ENCODE measurements around the gene OBSCN.

Gene OBSCN

DNA sequence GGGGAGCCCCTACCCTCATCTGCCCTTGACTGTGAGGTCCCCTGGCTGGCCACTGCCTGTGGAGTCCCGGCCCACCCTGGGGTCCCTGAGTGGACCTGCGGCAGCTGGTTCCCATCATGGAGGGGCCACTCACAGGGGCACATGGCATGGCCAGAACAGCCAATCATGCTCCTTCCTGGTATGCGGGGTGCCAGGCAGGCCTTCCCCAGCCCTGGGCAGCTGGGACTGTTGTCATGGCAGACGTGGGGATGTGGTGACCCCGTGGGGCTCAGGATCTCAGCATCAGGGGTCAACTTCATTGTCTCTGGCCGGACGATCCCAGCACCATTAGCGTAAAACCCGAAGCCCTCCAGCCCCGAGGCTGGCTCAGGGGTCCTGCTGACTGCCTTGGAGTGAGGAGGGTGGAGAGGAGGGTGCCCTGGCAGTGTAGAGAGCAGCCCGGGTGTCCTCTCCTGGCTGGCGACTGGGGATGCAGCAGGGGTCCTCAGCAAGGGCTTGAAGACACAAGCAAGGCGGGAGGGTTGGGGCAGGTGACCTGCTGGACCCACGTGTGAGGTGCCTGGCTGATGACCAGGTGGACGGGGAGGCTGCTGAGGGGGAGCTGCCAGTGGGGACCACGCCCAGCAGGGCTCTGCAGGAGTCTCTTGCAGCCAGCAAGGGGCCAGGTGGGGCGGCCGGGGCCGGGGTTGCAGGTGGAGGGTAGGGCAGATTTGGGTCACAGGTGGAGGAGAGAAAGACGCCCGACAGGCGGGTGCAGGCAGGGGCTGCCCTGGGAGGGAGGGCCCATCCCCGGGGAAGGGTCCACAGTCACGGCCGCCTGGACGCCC lies 153.7 kb downstream of the OBSCN start:
- Histone ChIP-seq H3K36me3 (replicated peaks) (no peaks in the 10 kb centered on the region), H3K27ac (no peak overlapping the region), H3K4me3 (ENCODE audit: low read depth, low read length) (no peak overlapping the region), H3K27me3 (replicated peaks) (no peaks in the 10 kb centered on the region)
- in situ Hi-C loops (cut with HindIII; ENCODE audit: low pct_ligation_motif_present, low sequenced_read_pairs): no loop called here
- DNase-seq: no peak
- TF ChIP-seq, protein P1, sequence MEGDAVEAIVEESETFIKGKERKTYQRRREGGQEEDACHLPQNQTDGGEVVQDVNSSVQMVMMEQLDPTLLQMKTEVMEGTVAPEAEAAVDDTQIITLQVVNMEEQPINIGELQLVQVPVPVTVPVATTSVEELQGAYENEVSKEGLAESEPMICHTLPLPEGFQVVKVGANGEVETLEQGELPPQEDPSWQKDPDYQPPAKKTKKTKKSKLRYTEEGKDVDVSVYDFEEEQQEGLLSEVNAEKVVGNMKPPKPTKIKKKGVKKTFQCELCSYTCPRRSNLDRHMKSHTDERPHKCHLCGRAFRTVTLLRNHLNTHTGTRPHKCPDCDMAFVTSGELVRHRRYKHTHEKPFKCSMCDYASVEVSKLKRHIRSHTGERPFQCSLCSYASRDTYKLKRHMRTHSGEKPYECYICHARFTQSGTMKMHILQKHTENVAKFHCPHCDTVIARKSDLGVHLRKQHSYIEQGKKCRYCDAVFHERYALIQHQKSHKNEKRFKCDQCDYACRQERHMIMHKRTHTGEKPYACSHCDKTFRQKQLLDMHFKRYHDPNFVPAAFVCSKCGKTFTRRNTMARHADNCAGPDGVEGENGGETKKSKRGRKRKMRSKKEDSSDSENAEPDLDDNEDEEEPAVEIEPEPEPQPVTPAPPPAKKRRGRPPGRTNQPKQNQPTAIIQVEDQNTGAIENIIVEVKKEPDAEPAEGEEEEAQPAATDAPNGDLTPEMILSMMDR (IDR thresholded peaks at IDR 0.05; ENCODE audit: low read depth, low read length, missing control alignments): no peak

DNA sequence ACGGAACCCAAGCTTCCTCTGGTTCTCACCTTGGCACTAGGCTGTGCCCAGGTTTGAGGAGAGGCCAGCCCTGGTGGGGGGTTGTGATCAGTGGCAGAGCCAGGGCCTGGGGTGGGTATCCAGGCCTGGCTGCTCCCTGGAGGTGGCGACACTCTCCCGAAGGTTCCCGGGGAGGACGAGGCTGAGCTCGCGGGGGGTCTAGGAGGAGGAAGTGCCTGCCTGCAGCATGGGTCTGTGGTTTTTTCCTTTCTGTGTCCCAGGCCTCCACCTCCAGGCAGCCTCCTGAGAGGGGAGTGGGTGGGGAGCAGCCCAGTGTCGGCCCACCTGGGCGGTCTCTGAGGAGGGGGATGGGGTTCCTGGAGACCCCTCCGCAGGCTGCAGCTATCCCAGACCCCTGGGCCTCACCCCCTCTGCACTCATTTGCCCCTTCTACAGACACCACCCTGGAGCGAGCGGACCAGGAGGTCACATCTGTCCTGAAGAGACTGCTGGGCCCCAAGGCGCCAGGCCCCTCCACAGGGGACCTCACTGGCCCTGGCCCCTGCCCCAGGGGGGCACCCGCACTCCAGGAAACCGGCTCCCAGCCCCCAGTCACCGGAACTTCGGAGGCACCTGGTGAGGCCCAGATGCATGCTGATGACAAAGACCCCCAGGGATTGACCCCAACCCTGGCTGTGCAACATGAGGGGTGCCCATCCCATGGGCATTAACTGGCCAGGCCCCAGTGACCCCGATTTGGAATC lies 154.5 kb downstream of the OBSCN start:
- H3K36me3 ChIP-seq (replicated peaks): no peaks in the 10 kb centered on the region
- no peak overlapping the region for H3K27ac ChIP-seq
- H3K4me3 ChIP-seq (ENCODE audit: low read depth, low read length): no peak overlapping the region
- in situ Hi-C loops (cut with HindIII; ENCODE audit: low pct_ligation_motif_present, low sequenced_read_pairs): no loop called here
- no peaks in the 10 kb centered on the region for H3K27me3 ChIP-seq (replicated peaks)
- DNase-seq: no peak
- TF ChIP-seq, protein P1 (IDR thresholded peaks at IDR 0.05; ENCODE audit: low read depth, low read length, missing control alignments): no peak

DNA sequence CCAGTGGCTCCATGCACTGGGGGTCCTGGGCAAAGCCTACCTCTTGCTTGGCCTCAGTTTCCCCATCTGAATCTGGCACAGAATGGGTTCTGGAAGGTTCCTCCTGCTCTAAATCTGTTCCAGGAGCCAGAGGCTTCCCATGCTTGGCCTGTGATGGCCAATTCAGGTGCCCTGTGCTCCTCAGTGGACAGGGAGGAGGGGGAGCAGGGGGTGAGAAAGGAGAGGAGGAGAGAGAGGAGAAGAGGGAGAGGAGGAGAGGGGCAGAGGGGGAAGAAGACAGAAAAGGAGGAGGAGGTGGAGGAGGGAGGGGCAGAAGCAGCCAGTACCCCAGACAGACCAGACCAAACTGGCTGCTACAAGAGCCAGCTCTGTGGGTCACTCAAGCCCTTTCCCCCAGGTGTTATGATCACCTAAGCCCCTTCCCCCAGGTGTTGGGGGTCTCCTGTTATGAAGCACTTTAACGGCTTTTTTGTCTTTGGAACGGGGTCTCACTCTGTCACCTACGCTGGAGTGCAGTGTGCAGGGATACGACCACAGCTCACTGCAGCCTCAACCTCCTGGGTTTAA lies 155.1 kb downstream of the OBSCN start:
- H3K27me3 ChIP-seq (replicated peaks): no peaks in the 10 kb centered on the region
- no peak for DNase-seq
- H3K27ac ChIP-seq: no peak overlapping the region
- in situ Hi-C loops (cut with HindIII; ENCODE audit: low pct_ligation_motif_present, low sequenced_read_pairs): no loop called here
- no peaks in the 10 kb centered on the region for H3K36me3 ChIP-seq (replicated peaks)
- no peak overlapping the region for H3K4me3 ChIP-seq (ENCODE audit: low read depth, low read length)
- TF ChIP-seq, protein P1 (IDR thresholded peaks at IDR 0.05; ENCODE audit: low read depth, low read length, missing control alignments): no peak

DNA sequence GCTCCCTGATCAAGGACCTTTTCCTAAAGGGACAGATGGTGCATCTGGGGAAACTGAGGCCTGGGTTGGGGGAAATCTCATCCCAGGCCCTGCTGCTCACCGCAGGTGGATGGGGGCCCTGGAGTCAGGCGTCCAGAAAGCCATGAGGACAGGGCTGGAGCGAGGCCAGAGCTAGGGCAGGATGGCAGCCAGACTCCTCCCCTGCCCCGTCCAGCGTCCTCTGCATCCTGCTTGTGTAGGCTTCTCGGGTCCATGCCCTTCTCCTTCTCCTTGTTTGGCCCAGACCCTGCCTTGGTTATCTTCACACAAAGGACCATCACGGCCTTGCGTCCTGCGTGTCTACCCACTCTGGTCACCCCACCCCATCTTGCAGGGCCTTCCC lies 155.8 kb downstream of the OBSCN start:
- in situ Hi-C loops (cut with HindIII; ENCODE audit: low pct_ligation_motif_present, low sequenced_read_pairs): no loop called here
- H3K36me3 ChIP-seq (replicated peaks): no peaks in the 10 kb centered on the region
- H3K4me3 ChIP-seq (ENCODE audit: low read depth, low read length): no peak overlapping the region
- TF ChIP-seq, protein P1 (IDR thresholded peaks at IDR 0.05; ENCODE audit: low read depth, low read length, missing control alignments): no peak
- no peak overlapping the region for H3K27ac ChIP-seq
- DNase-seq: no peak
- H3K27me3 ChIP-seq (replicated peaks): no peaks in the 10 kb centered on the region

GRCh38 chr1:228364068-228364705 lies 156.3 kb downstream of the OBSCN start:
- H3K27ac ChIP-seq: no peak overlapping the region
- TF ChIP-seq, protein P1 (IDR thresholded peaks at IDR 0.05; ENCODE audit: low read depth, low read length, missing control alignments): no peak

More at GRCh38 chr1:228364068-228364705, 156.3 kb downstream of the OBSCN start:
- no peaks in the 10 kb centered on the region for H3K27me3 ChIP-seq (replicated peaks)
- H3K36me3 ChIP-seq (replicated peaks): no peaks in the 10 kb centered on the region
- in situ Hi-C loops (cut with HindIII; ENCODE audit: low pct_ligation_motif_present, low sequenced_read_pairs): no loop called here
- no peak for DNase-seq
- no peak overlapping the region for H3K4me3 ChIP-seq (ENCODE audit: low read depth, low read length)
